ENCODE data around the gene RHAG.
A peak's percentile ranks its signal among the peaks of the same experiment; 100 is the strongest.
"Not testable (repeated sequence)": the region's sequence is repeated elsewhere in the genome, so short reads cannot be mapped to it uniquely, and the experiment has no call there.

The RHAG gene

DNA sequence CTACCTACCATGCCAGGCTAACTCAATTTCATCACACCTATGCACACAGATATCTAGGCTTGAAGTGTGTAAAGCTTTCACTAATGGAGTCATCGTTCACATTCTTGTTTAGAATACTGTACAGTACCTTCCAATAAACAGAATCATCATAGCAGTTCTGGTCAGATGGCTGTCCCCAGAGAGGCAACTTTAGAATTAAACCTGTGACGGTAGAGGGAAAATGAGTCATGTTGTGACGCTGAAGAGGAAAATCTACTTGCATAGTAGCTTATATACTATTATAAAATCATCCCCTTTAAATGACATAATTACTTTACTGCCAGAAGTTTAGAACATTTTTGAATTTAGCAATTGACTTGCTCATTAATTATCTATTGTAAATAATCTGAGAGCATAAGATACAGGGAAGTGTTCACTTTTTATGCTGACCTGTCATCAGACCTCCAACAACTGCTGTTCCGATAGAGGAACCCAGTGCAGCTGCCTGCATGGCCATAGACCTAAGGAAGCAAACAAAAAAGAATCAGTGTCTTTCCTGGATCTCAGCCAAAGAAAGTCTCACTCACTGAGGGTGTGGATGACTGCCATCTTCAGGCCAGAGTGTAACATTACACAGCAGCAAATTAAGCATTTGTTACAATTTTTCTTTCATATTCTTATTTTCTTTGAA is 29.8 kb downstream of the RHAG start:
- peak; percentile 91 for TF ChIP-seq CTCF (IDR thresholded peaks at IDR 0.05; ENCODE audit: insufficient read depth, low read depth, low read length, missing control alignments)
- H3K4me3 ChIP-seq (ENCODE audit: low read length) = no peak overlapping the region
- peak; percentile 87 for DNase-seq (ENCODE audit: low read depth)

DNA sequence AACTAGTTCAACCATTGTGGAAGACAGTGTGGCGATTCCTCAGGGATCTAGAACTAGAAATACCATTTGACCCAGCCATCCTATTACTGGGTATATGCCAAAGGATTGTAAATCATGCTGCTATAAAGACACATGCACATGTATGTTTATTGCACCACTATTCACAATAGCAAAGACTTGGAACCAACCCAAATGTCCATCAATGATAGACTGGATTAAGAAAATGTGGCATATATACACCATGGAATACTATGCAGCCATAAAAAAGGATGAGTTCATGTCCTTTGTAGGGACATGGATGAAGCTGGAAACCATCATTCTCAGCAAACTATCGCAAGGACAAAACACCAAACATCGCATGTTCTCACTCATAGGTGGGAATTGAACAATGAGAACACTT is 32.6 kb downstream of the RHAG start:
- not testable (repeated sequence) for H3K4me3 ChIP-seq (ENCODE audit: low read length); DNase-seq (ENCODE audit: low read depth)

DNA sequence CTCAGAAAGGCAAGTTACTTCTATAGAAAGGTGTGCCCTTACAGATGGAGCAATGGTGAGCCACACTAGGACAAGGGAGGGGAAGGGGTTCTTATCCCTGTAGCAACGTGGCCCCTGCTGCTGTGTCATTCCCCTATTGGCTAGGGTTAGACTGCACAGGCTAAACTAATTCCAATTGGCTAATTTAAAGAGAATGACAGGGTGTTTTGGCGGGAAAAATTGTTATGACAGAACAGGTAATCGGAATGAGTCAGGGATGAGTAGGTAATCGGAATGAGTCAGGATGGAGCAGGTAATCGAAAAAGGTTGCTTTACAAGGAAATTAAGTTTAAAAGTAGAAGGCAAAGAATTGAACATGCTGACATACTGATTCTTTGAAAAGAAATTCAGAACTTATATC is 49.4 kb downstream of the RHAG start:
- DNase-seq (ENCODE audit: low read depth) = peak; percentile 5
- H3K4me3 ChIP-seq (ENCODE audit: low read length) = not testable (repeated sequence)

DNA sequence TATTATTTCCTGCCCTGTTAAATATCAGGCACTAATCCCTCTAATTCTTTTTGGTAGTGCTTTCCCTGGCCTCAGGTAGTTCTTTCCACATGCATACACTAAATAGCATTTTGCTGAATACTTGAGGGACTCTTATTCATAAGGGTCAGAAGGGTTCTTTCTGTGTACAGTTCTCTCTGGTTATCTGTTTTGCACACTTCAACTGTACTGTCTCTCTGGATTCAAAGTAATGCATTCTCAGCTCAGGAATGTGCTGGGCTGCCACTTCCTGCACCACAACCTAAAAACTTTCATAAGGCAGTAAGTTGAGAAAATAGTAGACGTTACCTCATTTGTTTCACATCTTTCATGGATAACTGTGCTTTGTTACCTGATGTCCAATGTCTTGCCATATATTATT is 54.1 kb downstream of the RHAG start:
- no peak for DNase-seq (ENCODE audit: low read depth)

DNA sequence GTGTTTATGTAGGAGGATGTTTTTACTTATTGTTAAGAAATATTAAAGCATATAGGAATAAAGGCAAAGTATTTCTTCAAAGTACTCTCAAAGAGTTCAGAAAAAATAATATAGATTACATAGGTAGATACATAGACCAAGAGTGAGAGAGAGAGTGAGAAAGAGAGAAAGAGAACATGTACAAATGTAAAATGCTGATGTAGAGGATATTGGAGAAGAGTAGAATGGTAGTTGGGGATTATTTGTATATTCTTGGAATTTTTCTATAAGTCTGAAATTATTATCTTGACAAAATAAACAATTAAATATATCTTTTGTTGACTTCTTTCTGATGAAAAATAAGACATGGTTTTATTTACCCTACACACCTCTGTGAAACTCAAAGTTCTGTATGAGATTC is 57.0 kb downstream of the RHAG start:
- no peak for DNase-seq (ENCODE audit: low read depth)
- no peak overlapping the region for H3K4me3 ChIP-seq (ENCODE audit: low read length)
- TF ChIP-seq CTCF (IDR thresholded peaks at IDR 0.05; ENCODE audit: insufficient read depth, low read depth, low read length, missing control alignments) = no peak

More for the DNA sequence above, 54.1 kb downstream of the RHAG start:
- TF ChIP-seq CTCF (IDR thresholded peaks at IDR 0.05; ENCODE audit: insufficient read depth, low read depth, low read length, missing control alignments) = no peak
- no peak overlapping the region for H3K4me3 ChIP-seq (ENCODE audit: low read length)

DNA sequence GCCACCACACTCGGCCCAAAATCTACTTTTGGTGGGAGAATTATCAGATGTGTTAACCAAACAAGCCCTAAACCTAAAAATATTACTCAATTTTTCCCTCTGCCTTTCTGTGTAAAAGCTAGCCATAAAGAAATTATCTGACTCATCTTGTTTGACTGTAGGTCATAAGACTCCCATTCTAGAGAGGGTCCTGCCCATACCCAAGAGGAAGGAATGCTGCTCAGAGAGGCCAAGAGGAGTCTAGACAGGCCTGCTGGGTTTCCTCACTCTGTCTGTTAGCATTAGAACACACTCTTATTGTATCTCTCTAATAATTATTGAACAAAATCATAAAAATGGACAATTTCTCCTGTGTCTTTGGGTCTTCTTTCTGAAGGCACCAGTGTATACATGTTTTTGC is 60.0 kb downstream of the RHAG start:
- no peak for TF ChIP-seq CTCF (IDR thresholded peaks at IDR 0.05; ENCODE audit: insufficient read depth, low read depth, low read length, missing control alignments)
- peak; percentile 82 for DNase-seq (ENCODE audit: low read depth)
- H3K4me3 ChIP-seq (ENCODE audit: low read length) = no peak overlapping the region

GRCh38 chr6:49570474-49571079 is 66.1 kb downstream of the RHAG start:
- peak; percentile 33 for TF ChIP-seq CTCF (IDR thresholded peaks at IDR 0.05; ENCODE audit: insufficient read depth, low read depth, low read length, missing control alignments)
- DNase-seq (ENCODE audit: low read depth) = peak; percentile 35
- H3K4me3 ChIP-seq (ENCODE audit: low read length) = no peak overlapping the region

- no peak overlapping the region for H3K4me3 ChIP-seq (ENCODE audit: low read length)
- TF ChIP-seq CTCF (IDR thresholded peaks at IDR 0.05; ENCODE audit: insufficient read depth, low read depth, low read length, missing control alignments) = no peak
- peak; percentile 45 for DNase-seq (ENCODE audit: low read depth)
These were observed 70.8 kb downstream of the RHAG start for GRCh38 chr6:49565855-49566254.

Measured in epithelial cell of esophagus (primary cell).